Chondrocyte (in vitro differentiated cells): ENCODE results near the gene ST7. TPM values are rescaled to one million over a fixed set of nuclear protein-coding genes. Genes with fewer than 3 reads are reported as not detected.
A peak's percentile ranks its signal among the peaks of the same experiment; 100 is the strongest.

Experiments
- DNase-seq: peaks from one replicate; pipeline ENCODE4 v3.0.0; 2021; ENCODE audit warnings: mixed read lengths, low spot score
- H3K27ac Mint-ChIP-seq: one replicate; pipeline ENCODE4 v1.8.0; 2021; ENCODE audit warnings: mild to moderate bottlenecking, moderate library complexity, mixed read lengths; ENCODE audit not compliant: unreplicated experiment
- H3K27me3 Mint-ChIP-seq: 2 replicates; pipeline ENCODE4 v1.8.0; 2021; ENCODE audit warnings: low read depth, mixed read lengths
- H3K36me3 Mint-ChIP-seq: 2 replicates; pipeline ENCODE4 v1.8.0; 2021; ENCODE audit warnings: low read depth, mixed read lengths
- H3K4me1 Mint-ChIP-seq: 2 replicates; pipeline ENCODE4 v1.8.0; 2021; ENCODE audit warnings: low read depth, mild to moderate bottlenecking, mixed read lengths
- H3K4me3 Mint-ChIP-seq: one replicate; pipeline ENCODE4 v1.8.0; 2021; ENCODE audit warnings: mild to moderate bottlenecking, moderate library complexity, mixed read lengths; ENCODE audit not compliant: unreplicated experiment
- H3K9me3 Mint-ChIP-seq: 2 replicates; pipeline ENCODE4 v1.8.0; 2021; ENCODE audit warnings: low read depth, mixed read lengths
- total RNA-seq: library from RNA; stranded (reverse); gene quantifications from 3 replicates; pipeline ENCODE4 v1.2.1, GENCODE V29; 2021
- TF ChIP-seq, protein P1 (sequence below): fragments of 200-600 bp; sonication (generic); IDR thresholded peaks from 2 replicates; pipeline ENCODE4 v1.5.0; 2021; ENCODE audit warnings: antibody characterized with exemption, mild to moderate bottlenecking, moderate library complexity

The ST7 gene
- total RNA-seq, 1 donor from 2014 or later: 69.7 TPM

- Mint-ChIP-seq H3K36me3 (peaks cover 27% of the 10 kb centered on the region), H3K9me3 (no peaks in the 10 kb centered on the region)
Observed at GRCh38 chr7:117208257-117208656, 255.0 kb downstream of the ST7 start.

GRCh38 chr7:117210397-117210796 lies 257.1 kb downstream of the ST7 start:
- no peak for DNase-seq
- Mint-ChIP-seq H3K9me3 (no peaks in the 10 kb centered on the region), H3K4me3 (no peak overlapping the region), H3K4me1 (peaks cover 24% of the 10 kb centered on the region), H3K27ac (peak overlapping the region; percentile 57), H3K36me3 (peaks cover 26% of the 10 kb centered on the region), H3K27me3 (no peaks in the 10 kb centered on the region)
- TF ChIP-seq, protein P1, sequence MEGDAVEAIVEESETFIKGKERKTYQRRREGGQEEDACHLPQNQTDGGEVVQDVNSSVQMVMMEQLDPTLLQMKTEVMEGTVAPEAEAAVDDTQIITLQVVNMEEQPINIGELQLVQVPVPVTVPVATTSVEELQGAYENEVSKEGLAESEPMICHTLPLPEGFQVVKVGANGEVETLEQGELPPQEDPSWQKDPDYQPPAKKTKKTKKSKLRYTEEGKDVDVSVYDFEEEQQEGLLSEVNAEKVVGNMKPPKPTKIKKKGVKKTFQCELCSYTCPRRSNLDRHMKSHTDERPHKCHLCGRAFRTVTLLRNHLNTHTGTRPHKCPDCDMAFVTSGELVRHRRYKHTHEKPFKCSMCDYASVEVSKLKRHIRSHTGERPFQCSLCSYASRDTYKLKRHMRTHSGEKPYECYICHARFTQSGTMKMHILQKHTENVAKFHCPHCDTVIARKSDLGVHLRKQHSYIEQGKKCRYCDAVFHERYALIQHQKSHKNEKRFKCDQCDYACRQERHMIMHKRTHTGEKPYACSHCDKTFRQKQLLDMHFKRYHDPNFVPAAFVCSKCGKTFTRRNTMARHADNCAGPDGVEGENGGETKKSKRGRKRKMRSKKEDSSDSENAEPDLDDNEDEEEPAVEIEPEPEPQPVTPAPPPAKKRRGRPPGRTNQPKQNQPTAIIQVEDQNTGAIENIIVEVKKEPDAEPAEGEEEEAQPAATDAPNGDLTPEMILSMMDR: no peak

More at GRCh38 chr7:117208257-117208656, 255.0 kb downstream of the ST7 start:
- H3K27me3 Mint-ChIP-seq: no peaks in the 10 kb centered on the region
- peak overlapping the region; percentile 36 for H3K27ac Mint-ChIP-seq
- TF ChIP-seq, protein P1: no peak
- H3K4me3 Mint-ChIP-seq: no peak overlapping the region
- H3K4me1 Mint-ChIP-seq: peaks cover 19% of the 10 kb centered on the region
- no peak for DNase-seq

- Mint-ChIP-seq H3K27ac (peak overlapping the region; percentile 78), H3K36me3 (peaks cover 26% of the 10 kb centered on the region), H3K27me3 (no peaks in the 10 kb centered on the region), H3K4me1 (peaks cover 29% of the 10 kb centered on the region), H3K9me3 (no peaks in the 10 kb centered on the region), H3K4me3 (no peak overlapping the region)
- TF ChIP-seq, protein P1: no peak
- DNase-seq: no peak
Observed at GRCh38 chr7:117210908-117211307, 257.6 kb downstream of the ST7 start.

DNA sequence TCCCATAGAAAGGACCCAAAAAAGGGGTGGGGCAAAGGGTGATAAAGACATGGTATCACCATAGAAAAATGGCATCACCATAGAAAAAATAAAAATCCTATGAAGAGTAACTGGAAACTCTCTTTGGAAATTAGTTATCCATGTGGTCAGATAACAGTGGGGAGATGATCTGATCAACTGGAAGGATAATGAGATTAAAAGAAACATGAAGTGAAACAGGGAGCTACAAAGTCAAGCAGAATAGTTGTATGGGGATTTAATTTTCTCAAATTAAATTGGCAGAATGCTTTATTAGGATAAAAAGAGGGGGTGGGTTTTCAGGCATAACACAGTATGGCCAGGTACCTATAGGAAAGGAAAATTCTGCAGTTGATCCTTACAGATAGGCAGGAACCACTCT lies 258.3 kb downstream of the ST7 start:
- no peaks in the 10 kb centered on the region for H3K9me3 Mint-ChIP-seq
- H3K27me3 Mint-ChIP-seq: no peaks in the 10 kb centered on the region
- peaks cover 36% of the 10 kb centered on the region for H3K4me1 Mint-ChIP-seq
- no peak overlapping the region for H3K4me3 Mint-ChIP-seq
- H3K27ac Mint-ChIP-seq: peak overlapping the region; percentile 78
- no peak for DNase-seq
- TF ChIP-seq, protein P1: no peak
- H3K36me3 Mint-ChIP-seq: peaks cover 25% of the 10 kb centered on the region

- Mint-ChIP-seq H3K36me3 (peaks cover 23% of the 10 kb centered on the region), H3K4me1 (peaks cover 52% of the 10 kb centered on the region), H3K4me3 (no peak overlapping the region), H3K27ac (peak overlapping the region; percentile 36), H3K27me3 (no peaks in the 10 kb centered on the region), H3K9me3 (no peaks in the 10 kb centered on the region)
- TF ChIP-seq, protein P1: peak; percentile 97
- DNase-seq: no peak
Observed at GRCh38 chr7:117212969-117213877, 259.9 kb downstream of the ST7 start.
